ENCODE results near the gene IQGAP1.
A peak's percentile ranks its signal among the peaks of the same experiment; 100 is the strongest.
"Not testable (repeated sequence)": the region's sequence is repeated elsewhere in the genome, so short reads cannot be mapped to it uniquely, and the experiment has no call there.

Gene IQGAP1

DNA sequence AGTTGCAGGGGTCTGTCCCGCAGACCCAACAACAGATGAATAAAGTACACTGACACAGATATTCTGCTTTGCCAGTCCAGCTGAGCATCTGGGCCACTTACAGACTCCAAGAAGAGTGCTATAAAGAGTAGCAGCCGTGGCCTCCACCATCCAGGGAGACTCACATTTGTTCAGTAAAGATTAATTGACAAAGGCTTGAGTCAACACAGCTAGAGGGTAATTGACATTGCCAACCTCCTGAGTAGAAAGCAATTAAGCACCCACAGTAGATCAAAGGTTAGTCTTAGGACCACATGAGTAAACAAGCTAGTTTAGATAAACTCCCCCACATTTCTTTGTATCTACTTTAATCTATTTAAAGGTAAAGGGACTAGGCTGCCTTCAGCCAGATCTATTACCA, 125.4 kb downstream of the IQGAP1 start:
- no peaks in the 10 kb centered on the region for H3K36me3 ChIP-seq (ENCODE audit: control insufficient read depth in 1 of 2, insufficient read depth in 2 of 2, low read length in 2 of 2)
- no peaks in the 10 kb centered on the region for H3K4me1 ChIP-seq (ENCODE audit: control insufficient read depth in 1 of 2, insufficient read depth in 2 of 2, low read length in 2 of 2)
- no peaks in the 10 kb centered on the region for H3K9me3 ChIP-seq (ENCODE audit: control insufficient read depth in 1 of 2, low read length in 2 of 2)
- H3K27me3 ChIP-seq (ENCODE audit: low read depth, low read length) = no peaks in the 10 kb centered on the region
- H3K27ac ChIP-seq (ENCODE audit: low read length) = no peak overlapping the region
- H3K4me3 ChIP-seq (ENCODE audit: low read depth in 1 of 2, low read length in 2 of 2) = no peak overlapping the region

DNA sequence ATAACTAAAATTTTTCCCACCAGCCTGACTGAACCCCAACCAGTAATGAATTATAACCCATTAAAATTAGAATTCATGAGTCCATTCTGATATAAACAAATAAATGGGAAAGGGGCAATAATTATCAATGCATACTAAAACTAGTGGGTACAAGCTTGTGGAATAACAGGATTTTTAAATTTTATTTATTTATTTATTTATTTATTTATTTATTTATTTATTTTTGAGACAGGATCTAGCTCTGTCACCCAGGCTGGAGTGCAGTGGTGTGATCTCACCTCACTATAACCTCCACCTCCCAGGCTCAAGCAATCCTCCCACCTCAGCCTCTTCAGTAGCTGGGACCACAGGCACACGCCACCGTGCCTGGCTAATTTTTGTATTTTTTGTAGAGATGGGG, 125.9 kb downstream of the IQGAP1 start:
- H3K27me3 ChIP-seq (ENCODE audit: low read depth, low read length); H3K9me3 ChIP-seq (ENCODE audit: control insufficient read depth in 1 of 2, low read length in 2 of 2); H3K4me1 ChIP-seq (ENCODE audit: control insufficient read depth in 1 of 2, insufficient read depth in 2 of 2, low read length in 2 of 2); H3K4me3 ChIP-seq (ENCODE audit: low read depth in 1 of 2, low read length in 2 of 2); H3K36me3 ChIP-seq (ENCODE audit: control insufficient read depth in 1 of 2, insufficient read depth in 2 of 2, low read length in 2 of 2); H3K27ac ChIP-seq (ENCODE audit: low read length): not testable (repeated sequence)

DNA sequence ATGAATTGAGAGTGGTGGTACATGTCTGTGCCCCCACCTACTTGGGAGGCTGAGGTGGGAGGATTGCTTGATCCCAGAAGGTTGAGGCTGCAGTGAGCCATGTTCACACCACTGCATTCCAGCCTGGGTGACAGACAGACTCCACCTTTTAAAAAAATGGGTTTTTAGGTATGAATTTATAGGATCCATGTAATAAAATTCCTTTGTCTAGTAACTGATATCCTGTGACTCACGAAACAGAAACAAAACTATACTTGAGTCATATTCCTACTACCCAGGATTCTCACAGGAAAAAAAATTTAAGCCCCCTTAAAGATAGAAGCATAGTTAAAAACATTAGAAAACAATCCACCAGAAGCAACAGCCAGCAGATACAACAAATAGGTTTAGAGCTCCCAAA, 131.6 kb downstream of the IQGAP1 start:
- Histone ChIP-seq H3K27ac (ENCODE audit: low read length) (no peak overlapping the region), H3K27me3 (ENCODE audit: low read depth, low read length) (no peaks in the 10 kb centered on the region), H3K4me3 (ENCODE audit: low read depth in 1 of 2, low read length in 2 of 2) (no peak overlapping the region), H3K9me3 (ENCODE audit: control insufficient read depth in 1 of 2, low read length in 2 of 2) (no peaks in the 10 kb centered on the region), H3K36me3 (ENCODE audit: control insufficient read depth in 1 of 2, insufficient read depth in 2 of 2, low read length in 2 of 2) (no peaks in the 10 kb centered on the region), H3K4me1 (ENCODE audit: control insufficient read depth in 1 of 2, insufficient read depth in 2 of 2, low read length in 2 of 2) (no peaks in the 10 kb centered on the region)

DNA sequence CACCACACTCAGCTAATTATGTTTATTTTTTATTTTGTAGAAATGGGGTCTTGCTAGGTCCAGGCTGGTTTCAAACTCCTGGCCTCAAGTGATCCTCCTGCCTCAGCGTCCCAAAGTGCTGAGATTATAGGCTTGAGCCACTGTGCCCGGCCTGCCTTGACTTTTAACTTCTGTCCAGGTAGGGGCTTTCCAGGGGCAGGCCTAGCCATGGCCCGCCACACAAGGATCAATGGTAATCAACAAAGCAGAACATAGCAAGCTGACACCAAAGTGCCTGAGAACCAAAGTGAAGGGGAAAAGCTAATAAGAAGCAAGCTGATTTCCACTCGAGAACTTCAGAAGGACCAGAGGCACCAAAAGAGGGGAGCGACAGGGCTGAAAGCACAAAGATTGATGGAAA, 132.3 kb downstream of the IQGAP1 start:
- no peak overlapping the region for H3K27ac ChIP-seq (ENCODE audit: low read length)
- no peaks in the 10 kb centered on the region for H3K4me1 ChIP-seq (ENCODE audit: control insufficient read depth in 1 of 2, insufficient read depth in 2 of 2, low read length in 2 of 2)
- H3K9me3 ChIP-seq (ENCODE audit: control insufficient read depth in 1 of 2, low read length in 2 of 2) = no peaks in the 10 kb centered on the region
- no peaks in the 10 kb centered on the region for H3K36me3 ChIP-seq (ENCODE audit: control insufficient read depth in 1 of 2, insufficient read depth in 2 of 2, low read length in 2 of 2)
- no peaks in the 10 kb centered on the region for H3K27me3 ChIP-seq (ENCODE audit: low read depth, low read length)
- no peak overlapping the region for H3K4me3 ChIP-seq (ENCODE audit: low read depth in 1 of 2, low read length in 2 of 2)

GRCh38 chr15:90523373-90523772, 135.3 kb downstream of the IQGAP1 start:
- Histone ChIP-seq H3K27me3 (ENCODE audit: low read depth, low read length) (no peaks in the 10 kb centered on the region), H3K4me3 (ENCODE audit: low read depth in 1 of 2, low read length in 2 of 2) (no peak overlapping the region), H3K4me1 (ENCODE audit: control insufficient read depth in 1 of 2, insufficient read depth in 2 of 2, low read length in 2 of 2) (no peaks in the 10 kb centered on the region), H3K9me3 (ENCODE audit: control insufficient read depth in 1 of 2, low read length in 2 of 2) (no peaks in the 10 kb centered on the region), H3K36me3 (ENCODE audit: control insufficient read depth in 1 of 2, insufficient read depth in 2 of 2, low read length in 2 of 2) (no peaks in the 10 kb centered on the region), H3K27ac (ENCODE audit: low read length) (no peak overlapping the region)

GRCh38 chr15:90524018-90524803, 136.2 kb downstream of the IQGAP1 start:
- H3K36me3 ChIP-seq (ENCODE audit: control insufficient read depth in 1 of 2, insufficient read depth in 2 of 2, low read length in 2 of 2); H3K27ac ChIP-seq (ENCODE audit: low read length); H3K27me3 ChIP-seq (ENCODE audit: low read depth, low read length); H3K4me3 ChIP-seq (ENCODE audit: low read depth in 1 of 2, low read length in 2 of 2); H3K9me3 ChIP-seq (ENCODE audit: control insufficient read depth in 1 of 2, low read length in 2 of 2); H3K4me1 ChIP-seq (ENCODE audit: control insufficient read depth in 1 of 2, insufficient read depth in 2 of 2, low read length in 2 of 2): not testable (repeated sequence)

- H3K4me1 ChIP-seq (ENCODE audit: control insufficient read depth in 1 of 2, insufficient read depth in 2 of 2, low read length in 2 of 2) = peaks cover 0 to 24% of the 10 kb centered on the region in 2 donors
- no peaks in the 10 kb centered on the region for H3K9me3 ChIP-seq (ENCODE audit: control insufficient read depth in 1 of 2, low read length in 2 of 2)
- H3K27ac ChIP-seq (ENCODE audit: low read length) = peak overlapping the region; percentile 45
- peak overlapping the region; percentile 48 to 69 for H3K4me3 ChIP-seq (ENCODE audit: low read depth in 1 of 2, low read length in 2 of 2)
- no peaks in the 10 kb centered on the region for H3K27me3 ChIP-seq (ENCODE audit: low read depth, low read length)
- no peaks in the 10 kb centered on the region for H3K36me3 ChIP-seq (ENCODE audit: control insufficient read depth in 1 of 2, insufficient read depth in 2 of 2, low read length in 2 of 2)
Observed at GRCh38 chr15:90529011-90529370, 140.9 kb downstream of the IQGAP1 start.

DNA sequence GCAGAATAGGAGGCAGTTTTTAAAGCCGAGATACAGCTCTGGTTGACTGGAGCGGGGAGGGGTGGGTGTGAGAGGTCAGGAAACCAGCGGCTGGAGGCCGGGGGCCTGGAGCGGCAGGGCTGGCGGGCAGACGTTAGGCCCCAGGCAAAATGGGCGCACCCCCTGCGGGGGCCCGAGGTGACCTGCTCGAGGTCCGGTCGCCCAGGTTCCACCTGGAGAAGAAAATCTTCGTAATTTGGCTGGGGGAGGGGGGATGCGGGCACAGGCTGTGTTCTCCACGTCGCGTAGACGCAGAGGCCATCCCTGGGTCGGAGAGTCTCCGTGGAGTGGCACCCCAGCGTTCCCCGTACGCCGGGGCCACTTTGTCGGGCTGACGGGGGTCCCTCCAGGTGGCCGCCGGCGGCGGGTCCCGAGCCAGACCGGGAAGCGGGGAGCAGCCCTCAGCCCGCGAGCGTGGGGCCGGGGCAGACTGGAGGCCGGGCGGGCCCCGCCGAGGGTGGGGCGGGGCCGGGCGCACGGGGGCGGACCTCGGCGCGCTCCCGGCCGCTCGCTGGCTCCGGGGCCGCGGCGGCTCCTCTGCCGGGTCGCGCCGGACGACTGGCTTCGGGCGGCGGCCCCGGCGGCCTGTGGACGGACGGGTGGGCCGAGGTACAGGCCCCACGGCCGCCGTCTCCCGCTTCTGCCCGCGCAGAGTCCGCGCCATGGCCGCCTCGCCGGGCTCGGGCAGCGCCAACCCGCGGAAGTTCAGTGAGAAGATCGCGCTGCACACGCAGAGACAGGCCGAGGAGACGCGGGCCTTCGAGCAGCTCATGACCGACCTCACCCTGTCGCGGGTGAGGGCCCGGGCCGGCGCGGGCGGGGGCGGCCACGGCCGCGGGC, 141.6 kb downstream of the IQGAP1 start, which contains the start of gene CRTC3:
Gene CRTC3 (plus strand): TSS at position 553 of the 879 bp plus-strand sequence. CDS start 149 bp downstream, at position 702.
- H3K4me3 ChIP-seq (ENCODE audit: low read depth in 1 of 2, low read length in 2 of 2) = peak within 1 kb of the TSS; percentile 84 to 87
- no peaks in the 10 kb centered on the region for H3K36me3 ChIP-seq (ENCODE audit: control insufficient read depth in 1 of 2, insufficient read depth in 2 of 2, low read length in 2 of 2)
- no peaks in the 10 kb centered on the region for H3K27me3 ChIP-seq (ENCODE audit: low read depth, low read length)
- peaks cover 0 to 27% of the 10 kb centered on the region in 2 donors for H3K4me1 ChIP-seq (ENCODE audit: control insufficient read depth in 1 of 2, insufficient read depth in 2 of 2, low read length in 2 of 2)
- H3K9me3 ChIP-seq (ENCODE audit: control insufficient read depth in 1 of 2, low read length in 2 of 2) = no peaks in the 10 kb centered on the region
- H3K27ac ChIP-seq (ENCODE audit: low read length) = peak within 1 kb of the TSS; percentile 76

DNA sequence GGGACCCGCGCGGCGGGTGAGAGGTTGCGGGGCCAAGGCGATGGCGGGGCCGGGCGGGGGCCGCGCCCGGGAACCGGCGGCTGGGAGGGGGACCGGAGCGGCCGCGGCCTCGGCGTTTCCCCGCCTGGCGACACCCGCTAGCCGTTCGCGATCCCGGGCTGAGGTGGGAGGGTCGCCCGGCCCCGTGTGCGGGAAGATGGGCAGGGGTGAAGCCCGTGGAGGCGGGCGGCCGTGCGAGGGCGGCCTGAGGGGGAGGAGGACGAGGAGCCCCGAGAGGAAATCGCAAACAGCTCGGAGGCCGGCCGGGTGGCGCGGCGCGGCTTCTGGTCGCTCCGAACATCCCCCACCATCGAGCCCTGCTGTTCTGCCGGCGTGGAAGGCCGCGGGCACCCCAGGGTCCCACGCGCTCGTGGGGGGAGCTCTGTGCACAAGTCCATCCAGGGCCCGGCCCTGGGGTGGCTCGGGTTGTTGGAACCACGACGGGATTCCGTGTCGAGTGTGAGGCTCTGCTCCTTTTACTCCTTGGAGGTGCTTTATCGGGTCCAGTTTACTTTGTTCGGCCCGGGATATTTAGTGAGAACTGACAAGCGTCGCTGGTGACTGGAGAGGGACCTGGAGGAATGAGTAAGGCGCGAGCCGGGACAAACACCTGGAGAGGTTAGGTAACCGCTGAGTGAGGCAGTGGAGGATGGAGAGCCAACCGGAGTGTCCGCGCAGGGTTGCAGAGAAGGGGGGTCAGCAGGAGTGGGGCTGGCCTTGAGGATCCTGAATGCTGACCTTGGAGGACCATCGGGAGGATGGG, 142.4 kb downstream of the IQGAP1 start:
- H3K9me3 ChIP-seq (ENCODE audit: control insufficient read depth in 1 of 2, low read length in 2 of 2) = no peaks in the 10 kb centered on the region
- peak overlapping the region; percentile 76 for H3K27ac ChIP-seq (ENCODE audit: low read length)
- H3K27me3 ChIP-seq (ENCODE audit: low read depth, low read length) = no peaks in the 10 kb centered on the region
- peak overlapping the region; percentile 84 to 87 for H3K4me3 ChIP-seq (ENCODE audit: low read depth in 1 of 2, low read length in 2 of 2)
- H3K4me1 ChIP-seq (ENCODE audit: control insufficient read depth in 1 of 2, insufficient read depth in 2 of 2, low read length in 2 of 2) = peaks cover 0 to 28% of the 10 kb centered on the region in 2 donors
- H3K36me3 ChIP-seq (ENCODE audit: control insufficient read depth in 1 of 2, insufficient read depth in 2 of 2, low read length in 2 of 2) = no peaks in the 10 kb centered on the region

DNA sequence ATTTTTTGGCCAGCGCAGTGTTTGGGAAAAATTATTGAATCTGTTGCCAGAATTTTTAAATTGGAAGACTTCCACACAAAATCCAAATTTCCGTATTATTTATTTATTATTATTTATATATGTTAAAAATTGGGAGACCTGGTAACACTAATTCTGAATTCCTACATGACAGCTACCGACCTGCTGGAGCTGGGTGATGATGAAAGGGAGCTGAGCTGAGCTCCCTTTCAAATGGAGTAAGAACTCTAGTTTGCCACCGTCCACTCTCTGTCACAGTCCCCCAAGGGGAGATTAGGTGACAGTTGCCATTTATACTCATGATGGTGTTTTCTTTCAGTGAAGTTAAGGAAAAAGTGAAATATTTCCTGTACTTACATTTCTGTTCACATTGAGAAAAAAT, 143.1 kb downstream of the IQGAP1 start:
- Histone ChIP-seq H3K27ac (ENCODE audit: low read length) (no peak overlapping the region), H3K9me3 (ENCODE audit: control insufficient read depth in 1 of 2, low read length in 2 of 2) (no peaks in the 10 kb centered on the region), H3K4me1 (ENCODE audit: control insufficient read depth in 1 of 2, insufficient read depth in 2 of 2, low read length in 2 of 2) (peaks cover 0 to 35% of the 10 kb centered on the region in 2 donors), H3K36me3 (ENCODE audit: control insufficient read depth in 1 of 2, insufficient read depth in 2 of 2, low read length in 2 of 2) (no peaks in the 10 kb centered on the region), H3K27me3 (ENCODE audit: low read depth, low read length) (no peaks in the 10 kb centered on the region), H3K4me3 (ENCODE audit: low read depth in 1 of 2, low read length in 2 of 2) (peak overlapping the region; percentile 84 to 87)

- Histone ChIP-seq H3K9me3 (ENCODE audit: control insufficient read depth in 1 of 2, low read length in 2 of 2) (no peaks in the 10 kb centered on the region), H3K36me3 (ENCODE audit: control insufficient read depth in 1 of 2, insufficient read depth in 2 of 2, low read length in 2 of 2) (no peaks in the 10 kb centered on the region), H3K4me1 (ENCODE audit: control insufficient read depth in 1 of 2, insufficient read depth in 2 of 2, low read length in 2 of 2) (peaks cover 0 to 39% of the 10 kb centered on the region in 2 donors), H3K27me3 (ENCODE audit: low read depth, low read length) (no peaks in the 10 kb centered on the region), H3K4me3 (ENCODE audit: low read depth in 1 of 2, low read length in 2 of 2) (no peak overlapping the region), H3K27ac (ENCODE audit: low read length) (no peak overlapping the region)
Observed at GRCh38 chr15:90535254-90535653, 147.2 kb downstream of the IQGAP1 start.

Data from muscle layer of duodenum (tissue), 2 donors.